CD4-positive, alpha-beta T cell treated with Interferon alpha-2 for 1 hour (primary cell): ENCODE data around the gene POMT1.
"Not testable (repeated sequence)": the region's sequence is repeated elsewhere in the genome, so short reads cannot be mapped to it uniquely, and the experiment has no call there.

ENCODE experiments used
- DNase-seq, 2 donors: peaks; one replicate each; pipeline ENCODE4 v3.0.0-alpha.2; 2020 to 2022

The POMT1 gene

DNA sequence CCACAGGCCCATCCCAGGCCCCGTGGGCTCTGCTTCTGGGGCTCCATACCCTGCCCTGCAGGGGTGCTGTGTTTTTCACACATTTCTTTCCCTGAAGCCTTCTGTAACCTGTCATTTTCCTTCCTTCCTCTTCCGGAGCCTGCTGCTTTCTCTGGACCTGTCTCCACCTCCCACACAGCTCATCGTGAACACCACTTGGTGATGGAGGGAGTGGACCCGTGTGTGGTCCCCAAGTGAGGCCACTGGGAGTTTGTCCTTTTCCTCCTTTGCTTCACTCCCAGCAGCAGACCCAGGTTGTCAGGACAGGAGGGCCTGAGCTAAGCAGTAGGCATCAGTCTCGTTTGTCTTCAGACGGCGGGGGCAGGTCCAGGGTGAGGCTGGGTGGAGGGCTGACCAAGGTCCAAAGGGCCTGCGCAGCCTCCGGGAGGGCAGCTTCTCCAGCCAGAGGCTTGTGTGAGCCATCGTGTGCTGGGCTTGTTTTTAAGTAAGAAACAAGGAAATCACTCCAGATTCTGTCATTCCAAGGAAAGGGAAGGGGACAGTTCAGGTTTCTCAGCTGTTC is 5.8 kb upstream of the POMT1 start:
- no peak for DNase-seq

GRCh38 chr9:131499254-131499767 is 3.4 kb upstream of the POMT1 start:
- no peak for DNase-seq

- DNase-seq, result peak; percentile 57 to 79
Observed at GRCh38 chr9:131500377-131500776, 2.3 kb upstream of the POMT1 start.

DNA sequence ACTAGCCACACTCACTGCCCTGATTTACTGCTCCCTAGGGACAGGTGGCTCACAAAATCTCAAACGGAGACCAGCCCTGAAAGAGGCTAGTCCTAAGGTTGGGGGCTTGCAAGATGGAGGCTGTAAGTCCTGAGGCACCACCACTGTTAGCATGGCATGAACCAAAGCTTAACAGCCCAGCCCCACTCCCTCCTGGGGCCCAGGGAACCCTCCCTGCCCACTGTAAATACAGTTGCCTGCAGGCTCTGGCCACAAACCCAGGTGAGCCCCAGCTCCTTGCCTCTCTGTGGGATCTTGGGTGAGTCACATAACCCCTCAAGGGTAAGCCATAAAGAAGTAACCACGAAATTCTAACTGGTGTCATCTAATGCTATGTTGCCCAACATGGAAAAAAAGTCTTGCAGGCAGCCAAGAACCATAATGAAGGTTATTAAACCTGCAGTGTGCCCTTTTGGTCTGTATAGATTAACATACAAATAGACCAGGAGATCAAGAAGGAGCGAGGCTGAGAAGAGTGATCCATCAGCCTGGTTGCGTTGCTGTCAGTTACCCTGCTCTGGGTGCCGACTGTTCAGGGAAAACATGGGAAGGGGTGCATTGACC is 1.7 kb upstream of the POMT1 start:
- DNase-seq, result peak in 1 of 2 donors; percentile 36

DNA sequence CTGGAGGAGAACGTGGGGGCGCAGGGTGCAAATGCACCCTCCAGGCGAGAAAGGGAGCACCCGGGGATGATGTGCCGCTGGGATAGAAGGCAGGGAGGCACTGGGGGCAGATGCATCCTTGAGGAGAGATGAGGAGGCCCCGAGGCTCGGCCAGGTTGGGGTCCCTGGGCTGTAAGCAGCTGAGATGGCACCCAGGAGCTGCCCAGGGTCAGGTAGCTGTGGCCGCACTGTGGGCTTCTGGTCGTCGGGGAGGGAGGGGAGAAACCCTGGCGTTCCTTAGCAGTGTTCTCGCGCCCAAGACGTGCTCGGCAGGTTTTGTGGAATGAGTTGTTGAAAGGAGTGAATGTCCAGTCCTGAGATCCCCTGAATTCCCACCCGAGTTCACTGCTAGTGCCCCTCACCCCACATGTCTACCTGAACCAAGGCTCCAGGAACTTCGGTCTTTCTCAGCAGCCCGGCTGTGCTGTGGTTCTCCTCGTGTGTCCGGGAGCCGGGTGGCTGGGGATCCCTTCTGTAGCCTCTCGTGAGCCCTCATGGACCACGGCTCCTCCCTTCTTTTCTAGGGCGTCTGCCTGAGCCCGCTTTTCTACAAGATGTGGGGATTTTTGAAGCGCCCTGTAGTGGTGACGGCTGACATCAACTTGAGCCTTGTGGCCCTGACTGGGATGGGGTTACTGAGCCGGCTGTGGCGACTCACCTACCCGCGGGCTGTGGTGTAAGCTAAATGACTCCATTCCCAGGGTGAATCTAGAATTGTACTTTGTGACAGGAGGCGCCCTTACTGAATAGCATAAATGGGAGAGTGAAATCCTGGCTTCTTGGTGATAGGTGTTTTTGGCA is 1.1 kb downstream of the POMT1 start:
- DNase-seq, result peak; percentile 27 to 63

DNA sequence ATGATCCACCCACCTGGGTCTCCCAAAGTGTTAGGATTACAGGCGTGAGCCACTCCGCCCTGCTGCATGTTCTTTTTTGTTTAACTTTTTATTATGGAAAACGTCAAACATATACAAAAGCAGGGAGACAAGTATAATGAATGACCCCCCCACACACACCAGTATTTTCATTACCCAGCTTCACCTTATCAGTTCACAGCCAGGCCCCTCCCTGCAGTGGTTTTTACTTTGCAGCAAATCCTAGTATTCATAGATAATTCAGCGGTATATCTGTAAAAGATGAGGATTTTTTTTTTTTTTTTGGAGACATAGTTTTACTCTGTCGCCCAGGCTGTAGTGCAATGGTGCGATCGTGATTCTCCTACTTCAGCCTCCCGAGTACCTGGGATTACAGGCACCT is 2.3 kb downstream of the POMT1 start:
- DNase-seq, result no peak

DNA sequence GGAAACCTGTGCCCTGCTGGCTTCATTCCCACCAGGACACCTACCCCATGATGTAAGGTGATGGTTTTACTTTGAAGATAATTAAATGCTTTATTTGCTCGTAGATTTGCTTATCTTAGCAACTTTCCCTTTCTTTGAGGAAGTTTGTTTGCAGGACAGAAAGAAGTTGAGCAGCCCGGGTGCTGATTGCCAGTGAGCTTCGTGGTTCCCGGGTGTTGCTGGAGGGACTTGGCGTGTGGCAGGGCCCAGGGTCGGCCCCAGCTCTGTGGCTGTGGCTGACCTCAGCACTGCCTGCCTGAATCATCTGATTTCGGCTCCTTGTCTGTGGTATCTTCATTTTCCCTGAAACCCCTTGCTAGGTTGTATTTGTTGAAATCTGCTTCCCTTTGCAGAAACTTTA is 8.7 kb downstream of the POMT1 start:
- DNase-seq, result no peak

- no peak for DNase-seq
Observed at GRCh38 chr9:131511880-131512279, 9.2 kb downstream of the POMT1 start.

DNA sequence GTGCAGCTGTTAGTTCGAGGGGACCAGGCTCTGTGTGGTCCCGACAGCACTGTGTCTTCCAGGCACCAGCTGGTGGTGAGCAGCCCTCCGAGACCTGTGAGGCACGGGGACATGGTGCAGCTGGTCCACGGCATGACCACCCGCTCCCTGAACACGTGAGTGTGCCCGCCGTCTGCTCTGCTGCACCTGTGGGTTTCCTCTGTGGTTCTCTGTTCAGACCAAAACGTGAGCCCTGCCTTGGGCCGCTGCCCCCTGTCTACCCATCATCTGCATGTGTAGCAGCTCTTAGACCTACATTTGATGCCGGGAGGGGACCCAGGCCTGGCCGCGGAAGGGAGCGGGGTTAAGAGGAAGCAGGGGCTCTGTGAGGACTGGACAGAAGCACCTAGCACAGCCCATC is 10.5 kb downstream of the POMT1 start:
- DNase-seq, result no peak

DNA sequence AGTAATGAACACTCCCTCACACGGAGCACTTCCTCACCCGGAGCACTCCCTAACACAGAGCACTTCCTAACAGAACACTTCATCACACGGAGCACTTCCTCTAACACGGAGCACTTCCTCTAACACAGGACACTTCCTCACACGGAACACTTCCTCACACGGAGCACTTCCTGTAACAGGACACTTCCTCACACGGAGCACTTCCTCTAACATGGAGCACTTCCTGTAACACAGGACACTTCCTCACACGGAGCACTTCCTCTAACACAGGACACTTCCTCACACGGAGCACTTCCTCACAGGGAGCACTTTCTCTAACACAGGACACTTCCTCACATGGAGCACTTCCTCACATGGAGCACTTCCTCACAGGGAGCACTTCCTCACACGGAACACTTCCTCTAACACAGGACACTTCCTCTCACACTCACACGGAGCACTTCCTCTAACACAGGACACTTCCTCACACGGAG is 12.9 kb downstream of the POMT1 start:
- not testable (repeated sequence) for DNase-seq

DNA sequence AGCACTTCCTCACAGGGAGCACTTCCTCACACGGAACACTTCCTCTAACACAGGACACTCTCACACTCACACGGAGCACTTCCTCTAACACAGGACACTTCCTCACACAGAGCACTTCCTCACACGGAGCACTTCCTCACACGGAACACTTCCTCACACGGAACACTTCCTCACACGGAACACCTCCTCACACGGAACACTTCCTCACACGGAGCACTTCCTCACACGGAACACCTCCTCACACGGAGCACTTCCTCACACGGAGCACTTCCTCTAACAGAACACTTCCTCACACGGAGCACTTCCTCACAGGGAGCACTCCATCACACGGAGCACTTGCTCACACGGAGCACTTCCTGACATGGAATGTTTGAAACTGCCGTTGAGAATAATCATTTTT is 13.4 kb downstream of the POMT1 start:
- DNase-seq, result no peak

DNA sequence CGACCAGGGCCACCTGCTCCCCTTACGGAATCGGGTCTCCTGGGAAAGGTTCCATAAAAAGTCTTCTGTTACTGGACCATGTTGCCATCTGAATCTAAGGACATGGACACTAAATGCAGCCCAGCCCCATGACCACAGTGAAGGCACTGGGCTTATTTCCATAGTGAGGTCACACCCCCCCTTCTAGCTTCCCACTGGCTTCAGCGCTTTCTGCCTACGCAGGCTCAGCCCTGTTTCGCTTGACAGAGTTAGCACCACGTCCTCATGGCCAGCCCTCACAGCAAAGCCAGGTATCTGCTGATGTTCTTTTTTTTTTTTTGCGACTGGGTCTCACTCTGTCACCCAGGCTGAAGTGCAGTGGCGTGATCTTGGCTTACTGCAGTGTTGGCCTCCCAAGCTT is 14.2 kb downstream of the POMT1 start:
- no peak for DNase-seq

GRCh38 chr9:131517761-131518190 is 15.1 kb downstream of the POMT1 start:
- DNase-seq, result no peak

DNA sequence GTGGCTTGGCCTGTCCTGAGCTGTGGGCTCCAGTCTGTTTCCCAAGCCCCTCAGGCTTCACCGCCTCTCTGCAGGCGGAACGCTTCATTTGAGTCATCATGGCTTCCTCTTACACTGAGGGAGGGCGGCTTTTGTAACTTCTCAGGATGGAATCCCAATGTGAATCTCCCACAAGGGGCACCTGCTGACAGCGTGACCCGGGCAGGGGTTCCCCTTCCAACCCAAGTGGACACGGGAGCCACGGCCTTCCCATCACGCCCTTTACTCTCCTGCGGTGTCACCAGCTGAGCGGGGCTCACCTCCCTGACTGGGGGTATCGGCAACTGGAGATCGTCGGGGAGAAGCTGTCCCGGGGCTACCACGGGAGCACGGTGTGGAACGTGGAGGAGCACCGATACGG is 15.8 kb downstream of the POMT1 start:
- DNase-seq, result no peak

GRCh38 chr9:131520503-131520902 is 17.8 kb downstream of the POMT1 start:
- DNase-seq, result no peak

- no peak for DNase-seq
Observed at GRCh38 chr9:131521203-131521602, 18.5 kb downstream of the POMT1 start.

DNA sequence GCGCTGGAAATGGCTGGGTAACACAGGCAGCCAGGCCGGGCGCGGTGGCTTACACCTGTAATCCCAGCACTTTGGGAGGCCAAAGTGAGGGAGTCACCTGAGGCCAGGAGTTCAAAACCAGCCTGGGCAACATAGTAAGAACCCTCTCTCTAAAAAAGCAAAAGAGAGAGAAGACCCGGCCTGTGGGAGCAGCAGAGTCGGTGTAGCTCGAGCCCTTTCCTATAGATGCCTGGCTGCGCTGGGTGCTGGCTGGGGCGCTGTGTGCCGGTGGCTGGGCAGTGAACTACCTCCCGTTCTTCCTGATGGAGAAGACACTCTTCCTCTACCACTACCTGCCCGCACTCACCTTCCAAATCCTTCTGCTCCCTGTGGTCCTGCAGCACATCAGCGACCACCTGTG is 19.1 kb downstream of the POMT1 start:
- DNase-seq, result no peak

GRCh38 chr9:131522257-131523085 is 19.8 kb downstream of the POMT1 start:
- DNase-seq, result no peak

DNA sequence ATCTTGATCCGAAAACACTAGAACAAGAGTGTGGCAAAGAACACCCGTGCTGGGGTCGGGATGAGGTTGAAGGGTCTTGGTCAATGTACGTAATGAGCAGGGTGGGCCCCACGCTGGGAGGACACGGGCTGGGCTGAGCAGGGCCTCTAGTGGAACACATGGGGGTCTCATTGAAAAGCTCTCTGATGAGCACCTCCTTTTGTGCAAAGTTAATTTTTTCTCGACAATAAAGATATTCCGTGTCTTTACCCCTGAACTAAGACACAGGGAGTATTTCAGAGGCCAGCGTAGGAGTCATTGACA is 20.3 kb downstream of the POMT1 start:
- DNase-seq, result no peak

- no peak for DNase-seq
Observed at GRCh38 chr9:131523451-131524435, 21.0 kb downstream of the POMT1 start.

DNA sequence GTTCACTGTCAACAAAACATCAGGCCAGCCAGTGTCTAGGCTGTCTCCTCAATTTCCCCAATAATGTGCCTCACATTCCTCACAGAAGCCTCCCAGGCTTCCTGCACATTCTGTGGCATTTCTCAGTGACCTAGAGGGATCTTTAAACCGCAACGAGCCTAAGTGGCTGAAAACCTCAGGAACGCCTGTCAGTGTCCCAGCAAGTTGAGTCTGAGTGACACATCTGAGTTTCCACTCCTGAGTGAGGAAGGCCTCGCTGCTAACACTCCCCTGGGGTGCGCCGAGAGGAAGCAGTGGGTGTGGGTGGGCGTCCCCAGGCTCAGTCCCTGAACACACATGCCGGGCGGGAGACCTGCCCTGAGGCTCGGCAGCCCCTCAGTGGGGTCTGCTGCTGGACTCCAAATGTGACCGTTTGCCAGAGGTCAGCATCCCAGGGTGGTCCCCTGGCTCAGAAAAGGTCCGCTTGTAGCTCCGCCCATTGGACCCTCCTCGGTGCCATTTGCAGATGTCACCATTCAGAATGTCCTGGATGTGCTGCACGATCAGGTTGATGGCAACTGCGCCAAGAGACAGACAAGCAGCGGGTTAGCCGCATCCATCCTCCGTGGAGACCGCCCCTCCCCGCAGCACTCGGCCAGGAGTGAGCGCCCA is 22.1 kb downstream of the POMT1 start:
- DNase-seq, result no peak
